DOHH2 (cell line): Measurements from ENCODE around the gene PATJ.

Experiments
- H3F3A ChIP-seq: fragments of 200-600 bp; sonication (generic), shearing (Covaris generic); 2 replicates; pipeline ENCODE4 v1.6.0; 2016; ENCODE audit warnings: antibody characterized with exemption, mild to moderate bottlenecking; ENCODE audit not compliant: control insufficient read depth, insufficient read depth
- H3K27ac ChIP-seq: fragments of 200-600 bp; sonication (generic); 2 replicates; pipeline ENCODE4 v1.5.1; 2014; ENCODE audit warnings: low read depth, mild to moderate bottlenecking, low read length, moderate library complexity
- H3K27me3 ChIP-seq: fragments of 200-600 bp; sonication (generic); 2 replicates; pipeline ENCODE4 v1.6.1; 2014; ENCODE audit warnings: mild to moderate bottlenecking, low read length, mixed read lengths; ENCODE audit not compliant: control insufficient read depth
- H3K36me3 ChIP-seq: fragments of 200-600 bp; sonication (generic); 2 replicates; pipeline ENCODE4 v1.6.1; 2014; ENCODE audit warnings: mild to moderate bottlenecking, low read length, moderate library complexity, mixed read lengths; ENCODE audit not compliant: control insufficient read depth
- H3K4me1 ChIP-seq: fragments of 200-600 bp; sonication (generic); 2 replicates; pipeline ENCODE4 v1.6.1; 2014; ENCODE audit warnings: mild to moderate bottlenecking, low read length, mixed read lengths; ENCODE audit not compliant: control insufficient read depth
- H3K4me2 ChIP-seq: fragments of 200-600 bp; sonication (generic); 2 replicates; pipeline ENCODE4 v1.6.0; 2014; ENCODE audit warnings: mild to moderate bottlenecking, low read length, moderate library complexity
- H3K4me3 ChIP-seq: fragments of 200-600 bp; sonication (generic); 2 replicates; pipeline ENCODE4 v1.5.1; 2014; ENCODE audit warnings: mild to moderate bottlenecking, low read length, mixed read lengths
- H3K79me2 ChIP-seq: fragments of 200-600 bp; sonication (generic); 2 replicates; pipeline ENCODE4 v1.6.1; 2014; ENCODE audit warnings: mild to moderate bottlenecking, low read length, mixed read lengths; ENCODE audit not compliant: control insufficient read depth
- H3K9me2 ChIP-seq: fragments of 200-600 bp; sonication (generic); replicated peaks from 2 replicates; pipeline ENCODE4 v1.6.1; 2014; ENCODE audit warnings: mild to moderate bottlenecking, low read length, mixed read lengths; ENCODE audit not compliant: control insufficient read depth
- H3K9me3 ChIP-seq: fragments of 200-600 bp; sonication (generic); 2 replicates; pipeline ENCODE4 v1.6.1; 2014; ENCODE audit warnings: antibody characterized with exemption, low read length, mixed read lengths; ENCODE audit not compliant: control insufficient read depth, insufficient read depth
- H4K20me1 ChIP-seq: fragments of 200-600 bp; sonication (generic); 2 replicates; pipeline ENCODE4 v1.6.0; 2014; ENCODE audit warnings: low read depth, mild to moderate bottlenecking, antibody characterized with exemption, low read length, moderate library complexity; ENCODE audit not compliant: control insufficient read depth, insufficient read depth
- EZH2phosphoT487 ChIP-seq: fragments of 200-600 bp; sonication (generic); IDR thresholded peaks from 2 replicates; pipeline ENCODE4 v1.6.1; 2017; ENCODE audit warnings: borderline replicate concordance, mild to moderate bottlenecking, antibody characterized with exemption, low read length, moderate library complexity, mixed read lengths
- TF ChIP-seq, protein P1 (sequence below): fragments of 200-600 bp; sonication (generic); IDR thresholded peaks from one replicate; pipeline ENCODE4 v1.5.1; 2014; ENCODE audit warnings: antibody characterized with exemption, mild to moderate bottlenecking, low read depth, low read length; ENCODE audit not compliant: poor library complexity, severe bottlenecking

The PATJ gene

DNA sequence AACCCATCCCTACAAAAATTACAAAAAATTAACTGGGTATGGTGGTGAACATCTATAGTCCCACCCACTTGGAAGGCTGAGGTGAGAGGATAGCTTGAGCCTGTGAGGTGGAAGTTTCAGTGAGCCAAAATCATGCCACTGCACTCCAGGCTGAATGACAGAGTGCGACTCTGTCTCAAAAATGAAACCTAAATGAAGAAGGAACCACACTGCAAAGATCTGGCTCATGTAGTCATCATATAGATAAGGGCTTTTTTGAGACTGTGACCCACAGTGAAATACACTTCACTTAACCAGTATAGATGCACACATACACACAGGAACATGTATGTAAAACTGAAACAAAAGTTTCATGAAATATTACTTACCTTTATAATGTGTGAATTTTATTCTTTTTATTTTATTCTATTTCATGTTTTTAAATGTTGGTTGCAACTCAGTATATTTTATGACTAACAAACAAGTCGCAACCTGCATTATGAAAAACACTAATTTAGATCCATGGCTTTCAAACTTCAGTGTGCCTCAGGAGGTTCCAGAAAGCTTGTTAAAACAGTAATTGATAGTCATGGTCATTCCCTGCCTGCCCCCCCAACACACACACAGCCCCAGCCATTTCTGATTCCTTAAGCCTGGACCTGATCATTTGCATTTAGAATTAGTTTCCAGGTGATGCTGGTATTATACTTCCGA lies 189.5 kb downstream of the PATJ start:
- H3K4me2 ChIP-seq = no peak overlapping the region
- no peak overlapping the region for H3K27ac ChIP-seq
- H3F3A ChIP-seq = no peaks in the 10 kb centered on the region
- no peaks in the 10 kb centered on the region for H3K9me2 ChIP-seq
- no peaks in the 10 kb centered on the region for H3K9me3 ChIP-seq
- H3K36me3 ChIP-seq = no peaks in the 10 kb centered on the region
- H4K20me1 ChIP-seq = no peaks in the 10 kb centered on the region
- TF ChIP-seq, protein P1, sequence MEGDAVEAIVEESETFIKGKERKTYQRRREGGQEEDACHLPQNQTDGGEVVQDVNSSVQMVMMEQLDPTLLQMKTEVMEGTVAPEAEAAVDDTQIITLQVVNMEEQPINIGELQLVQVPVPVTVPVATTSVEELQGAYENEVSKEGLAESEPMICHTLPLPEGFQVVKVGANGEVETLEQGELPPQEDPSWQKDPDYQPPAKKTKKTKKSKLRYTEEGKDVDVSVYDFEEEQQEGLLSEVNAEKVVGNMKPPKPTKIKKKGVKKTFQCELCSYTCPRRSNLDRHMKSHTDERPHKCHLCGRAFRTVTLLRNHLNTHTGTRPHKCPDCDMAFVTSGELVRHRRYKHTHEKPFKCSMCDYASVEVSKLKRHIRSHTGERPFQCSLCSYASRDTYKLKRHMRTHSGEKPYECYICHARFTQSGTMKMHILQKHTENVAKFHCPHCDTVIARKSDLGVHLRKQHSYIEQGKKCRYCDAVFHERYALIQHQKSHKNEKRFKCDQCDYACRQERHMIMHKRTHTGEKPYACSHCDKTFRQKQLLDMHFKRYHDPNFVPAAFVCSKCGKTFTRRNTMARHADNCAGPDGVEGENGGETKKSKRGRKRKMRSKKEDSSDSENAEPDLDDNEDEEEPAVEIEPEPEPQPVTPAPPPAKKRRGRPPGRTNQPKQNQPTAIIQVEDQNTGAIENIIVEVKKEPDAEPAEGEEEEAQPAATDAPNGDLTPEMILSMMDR = no peak
- no peak for TF ChIP-seq EZH2phosphoT487
- H3K4me1 ChIP-seq = no peaks in the 10 kb centered on the region
- H3K4me3 ChIP-seq = no peak overlapping the region
- H3K27me3 ChIP-seq = no peaks in the 10 kb centered on the region
- H3K79me2 ChIP-seq = no peaks in the 10 kb centered on the region

DNA sequence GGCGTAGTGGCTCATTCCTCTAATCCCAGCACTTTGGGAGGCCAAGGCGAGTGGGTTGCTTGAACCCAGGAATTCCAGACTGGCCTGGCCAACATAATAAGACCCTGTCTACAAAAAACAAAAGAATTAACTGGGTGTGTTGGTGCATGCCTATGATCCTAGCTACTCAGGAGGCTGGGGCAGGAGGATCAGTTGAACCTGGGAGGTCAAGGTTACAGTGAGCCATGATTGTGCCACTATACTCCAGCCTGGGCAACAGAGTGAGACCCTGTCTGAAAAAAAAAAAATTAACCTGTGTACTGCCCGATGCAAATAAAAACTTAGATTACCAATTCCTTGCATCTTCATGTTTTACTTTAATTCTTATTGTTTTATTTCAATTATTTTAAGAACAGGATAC lies 193.2 kb downstream of the PATJ start:
- H3K27ac ChIP-seq = no peak overlapping the region
- no peak overlapping the region for H3K4me2 ChIP-seq
- no peaks in the 10 kb centered on the region for H3K4me1 ChIP-seq
- H3F3A ChIP-seq = no peaks in the 10 kb centered on the region
- no peaks in the 10 kb centered on the region for H4K20me1 ChIP-seq
- H3K79me2 ChIP-seq = no peaks in the 10 kb centered on the region
- H3K9me2 ChIP-seq = no peaks in the 10 kb centered on the region
- no peaks in the 10 kb centered on the region for H3K27me3 ChIP-seq
- no peak overlapping the region for H3K4me3 ChIP-seq
- H3K9me3 ChIP-seq = no peaks in the 10 kb centered on the region
- H3K36me3 ChIP-seq = no peaks in the 10 kb centered on the region
- TF ChIP-seq EZH2phosphoT487 = no peak
- TF ChIP-seq, protein P1 = no peak

DNA sequence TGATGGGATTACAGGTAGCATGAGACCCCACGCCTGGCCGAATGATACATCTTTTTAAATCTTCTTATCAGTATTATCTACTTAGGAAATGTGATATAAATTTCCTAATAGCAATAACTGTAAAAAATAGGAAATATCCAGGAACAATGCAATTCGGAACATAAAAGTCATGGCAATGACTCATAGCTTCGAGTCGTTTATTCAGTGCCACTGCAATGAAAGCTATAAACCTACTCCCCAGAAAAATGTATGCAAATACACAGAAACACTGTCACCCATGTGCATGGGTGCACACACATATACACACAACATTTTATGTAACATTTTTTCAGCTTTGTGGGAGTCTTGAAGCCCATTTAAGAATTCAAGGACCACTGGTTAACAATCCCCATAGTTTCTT lies 194.6 kb downstream of the PATJ start:
- no peak overlapping the region for H3K27ac ChIP-seq
- no peaks in the 10 kb centered on the region for H3K36me3 ChIP-seq
- TF ChIP-seq EZH2phosphoT487 = no peak
- TF ChIP-seq, protein P1 = no peak
- H3K9me2 ChIP-seq = no peaks in the 10 kb centered on the region
- no peaks in the 10 kb centered on the region for H3K79me2 ChIP-seq
- H3K4me2 ChIP-seq = no peak overlapping the region
- H3K9me3 ChIP-seq = no peaks in the 10 kb centered on the region
- H3K4me3 ChIP-seq = no peak overlapping the region
- H3K4me1 ChIP-seq = no peaks in the 10 kb centered on the region
- no peaks in the 10 kb centered on the region for H4K20me1 ChIP-seq
- H3F3A ChIP-seq = no peaks in the 10 kb centered on the region
- no peaks in the 10 kb centered on the region for H3K27me3 ChIP-seq
